ENCODE data around the gene SUPT4H1.

The SUPT4H1 gene

DNA sequence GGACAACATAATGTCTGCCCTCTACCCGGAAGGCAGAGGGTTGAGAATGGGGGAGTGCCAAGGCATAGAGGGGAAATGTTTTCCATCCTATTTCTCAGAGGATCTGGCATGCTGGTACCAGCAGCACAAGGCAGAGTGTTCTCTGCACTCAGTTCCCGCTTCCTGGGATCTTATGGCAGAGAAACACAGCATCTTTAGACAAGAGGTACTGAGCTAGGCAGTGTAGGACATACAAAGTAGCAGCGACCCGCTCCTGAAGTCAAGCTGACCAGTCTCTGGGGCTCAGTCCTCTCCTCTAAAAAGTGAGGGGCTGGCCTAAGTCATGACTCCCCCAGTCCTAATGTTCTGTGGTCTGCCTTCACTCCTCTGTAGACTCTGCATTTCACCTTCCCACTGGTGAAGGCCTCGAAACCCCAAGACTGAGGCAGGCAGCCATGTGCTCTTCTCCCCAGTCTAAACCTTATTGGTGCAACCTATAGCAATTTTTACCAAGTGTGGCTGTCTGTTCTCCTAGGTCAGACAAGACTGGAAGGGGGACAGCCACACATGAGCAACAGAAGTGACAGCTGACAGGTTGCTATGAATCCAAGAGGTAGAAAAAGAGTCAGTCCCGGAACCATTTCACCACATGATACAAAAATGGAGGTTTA lies 12.1 kb downstream of the SUPT4H1 start:
- DNase-seq (ENCODE audit: low spot score): no peak

GRCh38 chr17:58338841-58339754 lies 12.9 kb downstream of the SUPT4H1 start:
- peak; percentile 53 for DNase-seq (ENCODE audit: low spot score)

- DNase-seq (ENCODE audit: low spot score): no peak
Observed at GRCh38 chr17:58338454-58338840, 13.6 kb downstream of the SUPT4H1 start.

GRCh38 chr17:58337600-58338453 lies 14.2 kb downstream of the SUPT4H1 start:
- DNase-seq (ENCODE audit: low spot score): peak; percentile 63

- DNase-seq (ENCODE audit: low spot score): no peak
Observed at GRCh38 chr17:58337210-58337599, 14.8 kb downstream of the SUPT4H1 start.

DNA sequence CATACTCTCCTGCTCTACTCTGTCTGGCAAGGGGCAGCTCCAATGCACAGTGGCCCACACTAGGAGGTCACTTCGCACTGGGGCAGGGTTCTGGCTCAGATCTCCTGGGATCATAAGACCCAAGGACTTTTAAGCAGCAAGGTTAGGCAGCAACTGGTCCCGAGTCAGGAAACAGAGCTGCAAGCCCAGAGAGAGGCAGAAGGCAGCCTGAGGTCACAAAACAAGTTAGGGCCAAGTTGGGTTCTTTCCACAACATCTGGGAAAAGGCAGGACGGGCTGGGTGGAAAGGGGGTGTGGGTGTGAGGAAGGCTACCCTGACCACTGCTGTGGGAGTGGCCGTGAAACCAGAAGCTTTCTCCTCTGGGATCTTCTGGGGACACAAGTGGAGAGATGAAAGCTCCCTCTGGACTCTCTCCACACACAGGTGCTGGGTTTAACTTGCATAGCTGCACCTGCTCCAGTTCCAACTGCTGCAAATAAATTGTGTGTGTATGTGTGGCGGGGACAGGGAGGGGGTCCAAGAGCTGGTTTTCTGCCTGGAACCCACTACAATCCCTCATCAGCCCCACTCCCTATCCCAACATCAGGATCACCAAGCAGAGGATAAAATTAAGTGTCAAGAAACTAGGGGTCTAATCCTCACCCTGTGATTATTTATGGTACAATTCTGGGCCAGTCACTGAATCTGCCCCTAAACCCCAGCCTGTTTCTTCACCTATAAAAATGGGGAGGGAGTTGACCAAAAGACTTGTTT lies 15.4 kb downstream of the SUPT4H1 start:
- DNase-seq (ENCODE audit: low spot score): no peak

GRCh38 chr17:58335779-58336455 lies 16.1 kb downstream of the SUPT4H1 start:
- DNase-seq (ENCODE audit: low spot score): no peak

DNA sequence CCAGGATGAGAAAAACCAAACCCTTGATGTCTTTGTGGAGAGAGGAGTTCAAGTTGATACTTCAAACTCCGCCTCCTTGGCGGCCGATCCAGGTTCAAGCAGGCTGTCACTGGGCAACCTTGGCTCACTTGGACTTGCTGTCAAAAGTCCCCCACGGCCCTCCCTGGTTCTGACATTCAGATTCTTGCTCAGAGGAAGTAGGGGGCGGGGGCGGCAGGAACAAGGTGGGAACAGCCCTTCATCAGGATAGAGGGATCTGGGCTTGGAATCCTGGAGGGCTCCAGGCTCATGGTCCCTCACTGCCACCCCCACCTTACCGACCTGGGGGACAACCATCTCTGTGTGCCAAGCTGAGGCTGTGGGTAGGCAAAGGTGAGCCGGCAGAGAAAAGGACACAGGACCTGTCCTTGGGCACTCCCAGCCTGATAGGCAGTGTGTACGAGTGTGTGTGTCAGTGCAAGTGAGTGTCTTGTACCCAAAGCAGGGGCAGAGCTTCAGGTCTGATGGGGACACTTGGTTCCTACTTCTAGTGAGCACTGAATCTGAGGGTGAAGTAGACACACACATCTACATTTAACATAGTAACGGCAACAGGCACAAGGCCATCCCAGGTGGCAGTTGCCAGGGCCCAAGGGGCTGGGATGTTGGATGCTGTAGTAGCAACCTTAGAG lies 16.8 kb downstream of the SUPT4H1 start:
- DNase-seq (ENCODE audit: low spot score): no peak

GRCh38 chr17:58334661-58335060 lies 17.3 kb downstream of the SUPT4H1 start:
- no peak for DNase-seq (ENCODE audit: low spot score)

- no peak for DNase-seq (ENCODE audit: low spot score)
Observed at GRCh38 chr17:58334256-58334655, 17.7 kb downstream of the SUPT4H1 start.

DNA sequence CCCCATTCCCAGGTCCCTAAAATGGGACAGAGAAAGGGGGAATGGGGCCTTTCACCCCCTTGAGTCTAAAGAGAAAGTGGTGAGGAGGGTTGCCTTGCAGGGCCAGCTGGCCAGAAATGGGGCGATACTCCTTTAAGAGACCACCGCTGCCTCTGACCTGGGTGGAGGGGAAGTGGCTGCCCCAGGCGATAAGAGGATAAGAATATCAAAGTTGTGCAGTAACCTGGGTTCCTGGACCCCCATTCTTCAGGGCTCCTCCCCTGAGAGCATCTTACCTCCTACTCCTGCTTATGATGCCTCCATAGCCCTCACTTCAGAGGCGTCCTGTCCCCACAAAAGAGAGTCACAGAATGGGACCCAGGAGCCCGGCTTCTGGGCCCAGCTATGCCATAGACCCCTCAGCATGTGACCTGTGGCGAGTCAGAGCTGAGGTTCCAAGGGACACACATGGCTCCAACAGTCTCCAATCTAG lies 18.2 kb downstream of the SUPT4H1 start:
- DNase-seq (ENCODE audit: low spot score): no peak

GRCh38 chr17:58332778-58333735 lies 18.9 kb downstream of the SUPT4H1 start:
- no peak for DNase-seq (ENCODE audit: low spot score)

DNA sequence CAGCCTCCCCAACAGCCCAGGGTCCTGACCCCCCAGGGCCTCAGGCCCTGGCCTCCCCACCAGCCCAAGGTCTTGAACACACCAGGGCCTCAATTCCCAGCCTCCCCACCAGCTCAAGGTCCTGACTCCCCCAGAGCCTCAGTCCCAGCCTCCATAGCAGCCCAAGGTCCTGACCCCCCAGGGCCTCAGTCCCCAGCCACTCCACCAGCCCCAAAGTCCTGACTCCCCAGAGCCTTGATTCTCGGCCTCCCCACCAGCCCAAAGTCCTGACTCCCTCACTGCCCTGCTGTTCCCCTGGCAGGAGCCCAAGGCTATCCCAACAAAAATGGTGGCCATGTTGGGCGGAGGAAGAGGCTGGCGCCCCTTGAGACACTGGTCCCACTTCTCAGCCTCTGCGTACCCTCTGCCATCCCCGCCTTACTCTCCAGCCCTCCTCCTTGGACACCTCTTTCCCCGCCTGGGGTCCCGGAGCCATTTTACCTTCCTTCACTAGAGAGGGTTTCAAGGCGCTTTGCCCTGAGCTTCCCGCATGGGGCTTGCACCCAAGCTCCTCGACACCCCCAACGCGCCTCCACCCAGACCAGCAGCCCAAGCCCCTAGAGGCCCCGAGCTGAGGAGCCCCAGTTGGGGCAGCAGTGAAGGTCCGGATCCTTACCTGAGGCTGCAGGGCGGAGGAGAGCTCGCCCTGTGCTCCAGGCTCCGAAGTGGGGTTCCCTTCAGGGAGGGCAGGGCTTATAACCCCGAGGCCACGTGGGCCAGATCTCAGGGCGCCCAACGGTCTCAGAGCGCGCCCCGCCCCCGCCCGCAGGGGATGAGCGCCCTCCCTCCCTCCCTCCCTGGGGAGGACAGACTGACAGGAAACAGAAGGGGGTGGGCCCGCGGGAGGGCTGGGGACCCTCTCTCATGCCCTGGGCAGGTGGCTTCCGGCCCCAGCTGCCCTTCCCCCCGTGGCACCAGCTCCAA lies 19.9 kb downstream of the SUPT4H1 start:
- DNase-seq (ENCODE audit: low spot score): no peak

- no peak for DNase-seq (ENCODE audit: low spot score)
Observed at GRCh38 chr17:58330997-58331814, 20.8 kb downstream of the SUPT4H1 start.

DNA sequence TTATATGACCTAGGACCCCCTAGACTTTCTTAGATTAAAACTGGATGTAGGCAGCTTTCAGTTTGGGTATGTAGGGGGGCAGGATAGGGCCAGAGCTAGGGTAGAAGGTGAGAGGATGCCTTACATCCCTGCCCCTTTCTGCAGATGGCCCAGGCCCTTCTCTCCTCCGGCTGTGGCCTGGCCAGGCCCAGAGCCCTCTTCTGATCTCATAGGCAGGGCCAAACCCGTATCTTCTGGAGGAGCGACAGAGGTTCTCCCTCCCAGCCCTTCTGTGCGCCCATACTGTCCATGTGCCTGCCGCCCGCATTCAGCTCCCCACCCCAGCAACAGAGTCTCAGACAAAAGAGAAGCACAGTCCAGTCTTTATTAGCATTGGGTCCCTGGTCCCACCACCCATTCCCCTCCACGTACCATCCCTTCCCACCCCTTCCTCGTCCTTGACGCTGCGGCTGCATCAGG lies 21.4 kb downstream of the SUPT4H1 start:
- no peak for DNase-seq (ENCODE audit: low spot score)

GRCh38 chr17:58329810-58330537 lies 22.0 kb downstream of the SUPT4H1 start:
- no peak for DNase-seq (ENCODE audit: low spot score)

Data from kidney tubule cell (primary cell).